GM10847 (cell line): ENCODE data around the gene SHC1.

ENCODE experiments used
- POLR2A ChIP-seq: IDR thresholded peaks from 2 replicates; pipeline ENCODE4 v1.6.1; 2011; ENCODE audit not compliant: insufficient read length; ENCODE audit errors: extremely low read depth

The SHC1 gene

GRCh38 chr1:154989195-154989860, 18.8 kb upstream of the SHC1 start:
- no peak for TF ChIP-seq POLR2A

GRCh38 chr1:154988058-154988954, 17.8 kb upstream of the SHC1 start:
- no peak for TF ChIP-seq POLR2A

GRCh38 chr1:154987326-154987725, 16.8 kb upstream of the SHC1 start:
- TF ChIP-seq POLR2A, result no peak

GRCh38 chr1:154983776-154984466, 13.4 kb upstream of the SHC1 start:
- TF ChIP-seq POLR2A, result no peak

- TF ChIP-seq POLR2A, result no peak
These were observed 12.5 kb upstream of the SHC1 start, which contains the start of gene FLAD1 for GRCh38 chr1:154982897-154983648. Gene FLAD1 (plus strand): TSS chr1:154983344. CDS start chr1:154983695, 351 bp downstream.

GRCh38 chr1:154982341-154982740, 11.8 kb upstream of the SHC1 start:
- TF ChIP-seq POLR2A, result no peak

- TF ChIP-seq POLR2A, result no peak
These were observed 7.8 kb upstream of the SHC1 start for GRCh38 chr1:154978360-154978759.

- no peak for TF ChIP-seq POLR2A
These were observed 5.0 kb upstream of the SHC1 start for GRCh38 chr1:154975409-154976059.

- peak; percentile 31 for TF ChIP-seq POLR2A
These were observed 4.4 kb upstream of the SHC1 start for GRCh38 chr1:154974808-154975408.

- peak; percentile 57 for TF ChIP-seq POLR2A
These were observed 3.7 kb upstream of the SHC1 start, which contains the start of gene CKS1B for GRCh38 chr1:154974102-154974807. Gene CKS1B (plus strand): TSS chr1:154974681. CDS start chr1:154974746, 65 bp downstream.

- TF ChIP-seq POLR2A, result no peak
These were observed 3.0 kb upstream of the SHC1 start for GRCh38 chr1:154973344-154974101.

- no peak for TF ChIP-seq POLR2A
These were observed 2.2 kb upstream of the SHC1 start for GRCh38 chr1:154972517-154973343.

GRCh38 chr1:154972213-154972516, 1.6 kb upstream of the SHC1 start:
- TF ChIP-seq POLR2A, result no peak
